MM.1S (cell line): ENCODE measurements around the gene CENPB.
A peak's percentile ranks its signal among the peaks of the same experiment; 100 is the strongest.

Experiments
- DNase-seq: peaks from one replicate; pipeline ENCODE4 v3.0.0-alpha.2; 2015
- H2AFZ ChIP-seq: fragments of 300-600 bp; sonication (generic); 2 replicates; pipeline ENCODE4 v1.6.0; 2016; ENCODE audit warnings: antibody characterized with exemption, low read length
- H3F3A ChIP-seq: fragments of 300-600 bp; sonication (generic); 2 replicates; pipeline ENCODE4 v1.6.1; 2016; ENCODE audit warnings: mild to moderate bottlenecking, antibody characterized with exemption, low read length, moderate library complexity, mixed read lengths; ENCODE audit not compliant: insufficient read depth
- H3K27ac ChIP-seq: fragments of 300-600 bp; sonication (generic); 2 replicates; pipeline ENCODE4 v1.5.1; 2016; ENCODE audit warnings: mild to moderate bottlenecking, low read length
- H3K27me3 ChIP-seq: fragments of 300-600 bp; sonication (generic); replicated peaks from 2 replicates; pipeline ENCODE4 v1.6.0; 2016; ENCODE audit warnings: low read length; ENCODE audit not compliant: insufficient read depth
- H3K36me3 ChIP-seq: fragments of 300-600 bp; sonication (generic); replicated peaks from 2 replicates; pipeline ENCODE4 v1.6.1; 2016; ENCODE audit warnings: mild to moderate bottlenecking, low read length, mixed read lengths; ENCODE audit not compliant: insufficient read depth
- H3K4me1 ChIP-seq: fragments of 300-600 bp; sonication (generic); 2 replicates; pipeline ENCODE4 v1.6.1; 2016; ENCODE audit warnings: low read length, mixed read lengths
- H3K4me2 ChIP-seq: fragments of 300-600 bp; sonication (generic); 2 replicates; pipeline ENCODE4 v1.6.0; 2016; ENCODE audit warnings: low read depth, low read length
- H3K4me3 ChIP-seq: fragments of 300-600 bp; sonication (generic); 2 replicates; pipeline ENCODE4 v1.5.1; 2016; ENCODE audit warnings: low read length, mixed read lengths
- H3K79me2 ChIP-seq: fragments of 300-600 bp; sonication (generic); 2 replicates; pipeline ENCODE4 v1.6.1; 2016; ENCODE audit warnings: mixed run types, low read length, mixed read lengths
- H3K9ac ChIP-seq: fragments of 300-600 bp; sonication (generic); 2 replicates; pipeline ENCODE4 v1.6.1; 2016; ENCODE audit warnings: low read length, mixed read lengths
- H3K9me2 ChIP-seq: fragments of 300-600 bp; sonication (generic); replicated peaks from 2 replicates; pipeline ENCODE4 v1.6.1; 2016; ENCODE audit warnings: mild to moderate bottlenecking, low read length, mixed read lengths; ENCODE audit not compliant: insufficient read depth
- H3K9me3 ChIP-seq: fragments of 300-600 bp; sonication (generic); replicated peaks from 2 replicates; pipeline ENCODE4 v1.6.1; 2016; ENCODE audit warnings: mild to moderate bottlenecking, low read length, mixed read lengths; ENCODE audit not compliant: insufficient read depth
- H4K20me1 ChIP-seq: fragments of 300-600 bp; sonication (generic); 2 replicates; pipeline ENCODE4 v1.6.1; 2016; ENCODE audit warnings: mild to moderate bottlenecking, low read length, moderate library complexity, mixed read lengths; ENCODE audit not compliant: insufficient read depth
- EZH2 ChIP-seq: fragments of 300-600 bp; sonication (generic); optimal IDR thresholded peaks from 2 replicates; pipeline ENCODE3; 2017; ENCODE audit warnings: low read depth, mild to moderate bottlenecking, antibody characterized with exemption, low read length, mixed read lengths
- EZH2phosphoT487 ChIP-seq: fragments of 300-600 bp; sonication (generic); IDR thresholded peaks from 2 replicates; pipeline ENCODE4 v1.6.1; 2018; ENCODE audit warnings: antibody characterized with exemption, low read length
- TF ChIP-seq, protein P1 (sequence below): fragments of 300-600 bp; sonication (generic); IDR thresholded peaks from 2 replicates; pipeline ENCODE4 v1.5.1; 2016; ENCODE audit warnings: antibody characterized with exemption, low read length, mixed read lengths

Gene CENPB

DNA sequence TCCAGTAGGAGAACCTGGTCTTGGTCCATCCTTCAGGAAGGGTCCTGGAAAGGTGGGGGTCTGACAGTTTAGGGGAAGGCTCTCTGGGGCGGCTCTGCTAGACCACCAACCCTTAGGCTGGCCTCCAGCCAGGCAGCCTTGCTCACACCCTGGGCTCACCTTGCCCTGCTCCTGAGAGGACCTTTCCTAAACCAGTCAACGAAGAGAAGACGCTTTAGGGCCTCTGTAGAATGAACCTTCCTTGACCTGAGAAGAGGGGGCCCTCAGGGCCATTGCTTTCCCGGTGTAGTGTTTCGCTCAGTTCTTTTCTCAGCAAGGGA is 10.6 kb upstream of the CENPB start:
- DNase-seq, result peak; percentile 12
- H4K20me1 ChIP-seq, result no peaks in the 10 kb centered on the region
- peaks cover 21% of the 10 kb centered on the region for H3F3A ChIP-seq
- H3K36me3 ChIP-seq, result peaks cover under 1% of the 10 kb centered on the region
- H3K27me3 ChIP-seq, result no peaks in the 10 kb centered on the region
- peak overlapping the region; percentile 90 for H3K4me3 ChIP-seq
- peak overlapping the region; percentile 76 for H2AFZ ChIP-seq
- peak overlapping the region; percentile 94 for H3K27ac ChIP-seq
- H3K4me2 ChIP-seq, result peak overlapping the region; percentile 88
- TF ChIP-seq EZH2phosphoT487, result no peak
- TF ChIP-seq, protein P1, sequence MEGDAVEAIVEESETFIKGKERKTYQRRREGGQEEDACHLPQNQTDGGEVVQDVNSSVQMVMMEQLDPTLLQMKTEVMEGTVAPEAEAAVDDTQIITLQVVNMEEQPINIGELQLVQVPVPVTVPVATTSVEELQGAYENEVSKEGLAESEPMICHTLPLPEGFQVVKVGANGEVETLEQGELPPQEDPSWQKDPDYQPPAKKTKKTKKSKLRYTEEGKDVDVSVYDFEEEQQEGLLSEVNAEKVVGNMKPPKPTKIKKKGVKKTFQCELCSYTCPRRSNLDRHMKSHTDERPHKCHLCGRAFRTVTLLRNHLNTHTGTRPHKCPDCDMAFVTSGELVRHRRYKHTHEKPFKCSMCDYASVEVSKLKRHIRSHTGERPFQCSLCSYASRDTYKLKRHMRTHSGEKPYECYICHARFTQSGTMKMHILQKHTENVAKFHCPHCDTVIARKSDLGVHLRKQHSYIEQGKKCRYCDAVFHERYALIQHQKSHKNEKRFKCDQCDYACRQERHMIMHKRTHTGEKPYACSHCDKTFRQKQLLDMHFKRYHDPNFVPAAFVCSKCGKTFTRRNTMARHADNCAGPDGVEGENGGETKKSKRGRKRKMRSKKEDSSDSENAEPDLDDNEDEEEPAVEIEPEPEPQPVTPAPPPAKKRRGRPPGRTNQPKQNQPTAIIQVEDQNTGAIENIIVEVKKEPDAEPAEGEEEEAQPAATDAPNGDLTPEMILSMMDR, result no peak
- TF ChIP-seq EZH2, result no peak
- no peaks in the 10 kb centered on the region for H3K9me2 ChIP-seq
- no peaks in the 10 kb centered on the region for H3K9me3 ChIP-seq
- peaks cover 32% of the 10 kb centered on the region for H3K4me1 ChIP-seq
- peaks cover 49% of the 10 kb centered on the region for H3K79me2 ChIP-seq
- peak overlapping the region; percentile 75 for H3K9ac ChIP-seq

DNA sequence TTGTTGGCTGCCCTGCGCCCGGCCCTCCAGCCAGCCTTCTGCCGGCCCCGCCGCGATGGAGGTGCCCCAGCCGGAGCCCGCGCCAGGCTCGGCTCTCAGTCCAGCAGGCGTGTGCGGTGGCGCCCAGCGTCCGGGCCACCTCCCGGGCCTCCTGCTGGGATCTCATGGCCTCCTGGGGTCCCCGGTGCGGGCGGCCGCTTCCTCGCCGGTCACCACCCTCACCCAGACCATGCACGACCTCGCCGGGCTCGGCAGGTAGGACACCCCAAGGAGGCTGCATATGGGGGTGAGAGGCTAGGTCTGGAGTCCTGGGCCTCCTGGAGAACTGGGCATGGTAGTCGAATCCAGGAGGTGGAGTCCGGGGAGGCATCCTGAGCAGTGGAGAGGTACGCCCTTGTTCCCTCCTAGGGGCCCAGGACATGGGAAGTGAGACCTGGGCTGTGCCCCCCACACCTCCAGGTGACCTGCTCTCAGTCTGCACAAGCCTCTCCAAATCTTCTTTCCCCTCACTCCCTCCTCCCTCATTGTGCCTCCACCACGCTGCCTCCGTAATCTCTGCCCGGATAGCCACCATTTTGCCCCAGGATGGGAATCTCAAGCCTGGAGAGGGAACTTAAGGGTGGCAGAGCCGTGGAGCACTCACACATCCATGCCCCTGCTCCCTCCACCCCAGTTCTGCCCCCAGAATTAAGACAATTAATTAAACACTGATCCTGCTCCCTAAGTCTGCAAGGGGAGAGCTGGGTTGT is 10.1 kb upstream of the CENPB start:
- H3K9ac ChIP-seq, result peak overlapping the region; percentile 75
- no peak for TF ChIP-seq EZH2phosphoT487
- TF ChIP-seq EZH2, result no peak
- TF ChIP-seq, protein P1, result no peak
- H3K27ac ChIP-seq, result peak overlapping the region; percentile 94; the same call in 1 of the 2 replicates
- H3K36me3 ChIP-seq, result no peaks in the 10 kb centered on the region; the same call in 1 of the 2 replicates
- peaks cover 21% of the 10 kb centered on the region for H3F3A ChIP-seq
- peak overlapping the region; percentile 88 for H3K4me2 ChIP-seq
- H4K20me1 ChIP-seq, result no peaks in the 10 kb centered on the region
- H3K4me3 ChIP-seq, result peak overlapping the region; percentile 90
- peak; percentile 20 for DNase-seq
- peaks cover 32% of the 10 kb centered on the region for H3K4me1 ChIP-seq
- H2AFZ ChIP-seq, result no peak overlapping the region
- no peaks in the 10 kb centered on the region for H3K9me2 ChIP-seq
- no peaks in the 10 kb centered on the region for H3K27me3 ChIP-seq
- peaks cover 49% of the 10 kb centered on the region for H3K79me2 ChIP-seq
- H3K9me3 ChIP-seq, result no peaks in the 10 kb centered on the region

DNA sequence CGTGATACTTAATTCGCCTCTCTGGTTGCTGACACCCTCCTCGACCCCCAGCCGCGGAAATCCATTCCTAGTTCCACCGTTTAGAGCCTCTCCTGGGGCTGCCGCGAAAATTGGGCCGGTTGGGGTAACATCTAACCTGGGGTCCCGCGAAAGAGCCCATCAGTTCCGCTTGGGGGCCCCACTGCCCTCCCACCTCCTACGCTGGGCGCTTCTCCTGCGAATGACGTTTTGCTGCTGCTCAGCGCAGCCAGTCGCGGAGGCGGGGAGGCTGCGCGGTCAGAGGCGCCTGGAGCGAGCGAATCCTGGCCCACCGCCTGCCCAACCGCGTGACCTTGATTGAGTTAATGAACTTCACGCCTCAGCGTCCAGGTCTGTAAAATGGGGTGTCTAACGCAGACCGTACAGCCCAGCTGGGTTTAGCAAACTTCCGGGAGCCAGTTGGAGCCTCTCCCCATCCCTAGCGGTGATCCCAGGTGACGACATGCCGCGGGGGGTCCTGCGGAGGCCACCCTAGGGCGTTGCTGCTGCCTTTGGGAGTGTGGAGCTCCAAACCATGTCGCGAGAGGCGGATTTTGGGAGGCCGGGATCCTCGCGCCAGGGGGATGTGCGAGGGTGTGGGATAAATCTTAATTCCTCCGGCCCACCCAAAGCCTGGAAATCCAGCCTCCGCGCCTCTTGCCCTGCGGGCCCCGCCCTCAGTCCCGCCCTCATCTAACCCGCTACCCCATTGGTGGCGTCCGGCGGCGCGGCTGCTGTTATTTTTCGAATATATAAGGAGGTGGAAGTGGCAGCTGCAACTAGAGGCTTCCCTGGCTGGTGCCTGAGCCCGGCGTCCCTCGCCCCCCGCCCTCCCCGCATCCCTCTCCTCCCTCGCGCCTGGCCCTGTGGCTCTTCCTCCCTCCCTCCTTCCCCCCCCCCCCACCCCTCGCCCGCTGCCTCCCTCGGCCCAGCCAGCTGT is 9.2 kb upstream of the CENPB start, which contains the start of gene CDC25B:
TSS of gene CDC25B (plus strand) at position 800 of the 958 bp plus-strand sequence. CDS start 222 bp downstream, outside the sequence.
- H3K9me2 ChIP-seq, result no peaks in the 10 kb centered on the region
- H3K4me2 ChIP-seq, result peak within 1 kb of the TSS; percentile 88

More for the DNA sequence above, 9.2 kb upstream of the CENPB start, which contains the start of gene CDC25B:
- peak within 1 kb of the TSS; percentile 84 for H3K9ac ChIP-seq
- H3K27me3 ChIP-seq, result no peaks in the 10 kb centered on the region
- H3K4me1 ChIP-seq, result peaks cover 32% of the 10 kb centered on the region
- H2AFZ ChIP-seq, result peak within 1 kb of the TSS; percentile 90
- TF ChIP-seq EZH2, result no peak
- TF ChIP-seq, protein P1, result peak; percentile 45
- TF ChIP-seq EZH2phosphoT487, result no peak
- no peaks in the 10 kb centered on the region for H4K20me1 ChIP-seq
- H3K79me2 ChIP-seq, result peaks cover 40% of the 10 kb centered on the region
- peak within 1 kb of the TSS; percentile 90 for H3K4me3 ChIP-seq
- peak within 1 kb of the TSS; percentile 94 for H3K27ac ChIP-seq
- H3F3A ChIP-seq, result peaks cover 21% of the 10 kb centered on the region
- H3K9me3 ChIP-seq, result no peaks in the 10 kb centered on the region
- DNase-seq, result peak; percentile 93
- no peaks in the 10 kb centered on the region; the same call in 1 of the 2 replicates for H3K36me3 ChIP-seq
